ENCODE data around the gene KRT86. TPM values are rescaled to one million over a fixed set of nuclear protein-coding genes. Genes with fewer than 3 reads are reported as not detected.

The KRT86 gene
- polyA plus RNA-seq, 2 of the 4 experiments (the other 2 are of a cell fraction) = 23.5 to 378 TPM

DNA sequence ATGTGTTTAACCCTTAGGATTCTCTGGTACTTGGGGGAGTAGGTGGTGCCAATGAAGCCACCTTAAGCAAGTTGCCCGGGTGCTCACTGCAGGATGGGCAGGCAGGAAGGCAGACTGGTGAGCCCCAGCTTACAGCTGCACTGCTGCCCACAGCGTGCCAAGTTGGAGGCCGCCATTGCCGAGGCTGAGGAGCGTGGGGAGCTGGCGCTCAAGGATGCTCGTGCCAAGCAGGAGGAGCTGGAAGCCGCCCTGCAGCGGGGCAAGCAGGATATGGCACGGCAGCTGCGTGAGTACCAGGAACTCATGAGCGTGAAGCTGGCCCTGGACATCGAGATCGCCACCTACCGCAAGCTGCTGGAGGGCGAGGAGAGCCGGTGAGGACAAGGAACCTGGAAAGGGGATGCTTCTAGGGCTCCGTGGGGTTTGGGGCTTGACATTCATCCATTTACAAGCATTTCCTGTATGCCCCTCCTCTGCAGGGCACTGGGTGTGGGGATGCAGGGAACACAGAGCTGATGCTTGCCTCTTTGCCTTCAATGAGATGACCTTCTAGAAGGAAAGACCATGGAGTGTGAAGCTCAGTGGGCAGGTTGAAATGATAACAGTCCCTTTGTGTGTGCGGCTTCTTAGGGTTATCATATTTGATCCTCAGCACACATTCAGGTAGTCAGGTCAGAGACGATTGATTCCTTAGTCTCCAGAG lies 29.0 kb upstream of the KRT86 start:
- TF ChIP-seq FOSB (CRISPR knock-in tag; IDR thresholded peaks at IDR 0.05) (peak; percentile 95), ZFP36 (IDR thresholded peaks at IDR 0.05; ENCODE audit: borderline replicate concordance, partially characterized antibody) (no peak), HDAC2 (IDR thresholded peaks at IDR 0.05) (no peak), HOXB5 (CRISPR knock-in tag; IDR thresholded peaks at IDR 0.05) (peak; percentile 69; the same call in 1 of the 2 replicates), FOXS1 (CRISPR knock-in tag; IDR thresholded peaks at IDR 0.05) (no peak), POLR2AphosphoS2 (conservative IDR thresholded peaks at IDR 0.05; ENCODE audit: low read length) (peak; percentile 97), RARB (CRISPR knock-in tag; IDR thresholded peaks at IDR 0.05) (peak; percentile 89), FOSL2 (IDR thresholded peaks at IDR 0.05) (no peak), FOSL2 (CRISPR knock-in tag; IDR thresholded peaks at IDR 0.05) (peak; percentile 22; the same call in 1 of the 2 replicates), JUN (IDR thresholded peaks at IDR 0.05) (peak in 1 of 2 experiments; percentile 82; a peak in 3 of 5 replicates), HOXB13 (CRISPR knock-in tag; IDR thresholded peaks at IDR 0.05; ENCODE audit: low read depth) (peak; percentile 51; the same call in 1 of the 2 replicates), HOXA7 (CRISPR knock-in tag; IDR thresholded peaks at IDR 0.05) (peak; percentile 98), TFCP2L1 (CRISPR knock-in tag; IDR thresholded peaks at IDR 0.05) (peak; percentile 94), MAZ (IDR thresholded peaks at IDR 0.05; ENCODE audit: borderline replicate concordance, low read depth, low read length) (no peak), EHF (CRISPR knock-in tag; IDR thresholded peaks at IDR 0.05) (0 out of 2 replicates have a peak, but pooled peaks have one; percentile 7), GATA3 (IDR thresholded peaks at IDR 0.05; ENCODE audit: borderline replicate concordance) (no peak), KDM1A (IDR thresholded peaks at IDR 0.05; ENCODE audit: low read depth) (no peak), TP53 (CRISPR knock-in tag; IDR thresholded peaks at IDR 0.05) (peak; percentile 98)
- TF ChIP-seq, protein P1, sequence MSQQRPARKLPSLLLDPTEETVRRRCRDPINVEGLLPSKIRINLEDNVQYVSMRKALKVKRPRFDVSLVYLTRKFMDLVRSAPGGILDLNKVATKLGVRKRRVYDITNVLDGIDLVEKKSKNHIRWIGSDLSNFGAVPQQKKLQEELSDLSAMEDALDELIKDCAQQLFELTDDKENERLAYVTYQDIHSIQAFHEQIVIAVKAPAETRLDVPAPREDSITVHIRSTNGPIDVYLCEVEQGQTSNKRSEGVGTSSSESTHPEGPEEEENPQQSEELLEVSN (IDR thresholded peaks at IDR 0.05; ENCODE audit: borderline replicate concordance, low read depth) = 0 out of 2 replicates have a peak, but pooled peaks have one; percentile 48
- TF ChIP-seq, protein P2, sequence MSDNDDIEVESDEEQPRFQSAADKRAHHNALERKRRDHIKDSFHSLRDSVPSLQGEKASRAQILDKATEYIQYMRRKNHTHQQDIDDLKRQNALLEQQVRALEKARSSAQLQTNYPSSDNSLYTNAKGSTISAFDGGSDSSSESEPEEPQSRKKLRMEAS (IDR thresholded peaks at IDR 0.05) = peak; percentile 72
- TF ChIP-seq, protein P3, sequence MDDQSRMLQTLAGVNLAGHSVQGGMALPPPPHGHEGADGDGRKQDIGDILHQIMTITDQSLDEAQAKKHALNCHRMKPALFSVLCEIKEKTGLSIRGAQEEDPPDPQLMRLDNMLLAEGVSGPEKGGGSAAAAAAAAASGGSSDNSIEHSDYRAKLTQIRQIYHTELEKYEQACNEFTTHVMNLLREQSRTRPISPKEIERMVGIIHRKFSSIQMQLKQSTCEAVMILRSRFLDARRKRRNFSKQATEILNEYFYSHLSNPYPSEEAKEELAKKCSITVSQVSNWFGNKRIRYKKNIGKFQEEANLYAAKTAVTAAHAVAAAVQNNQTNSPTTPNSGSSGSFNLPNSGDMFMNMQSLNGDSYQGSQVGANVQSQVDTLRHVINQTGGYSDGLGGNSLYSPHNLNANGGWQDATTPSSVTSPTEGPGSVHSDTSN (IDR thresholded peaks at IDR 0.05) = peak; percentile 73
- TF ChIP-seq, protein P4, sequence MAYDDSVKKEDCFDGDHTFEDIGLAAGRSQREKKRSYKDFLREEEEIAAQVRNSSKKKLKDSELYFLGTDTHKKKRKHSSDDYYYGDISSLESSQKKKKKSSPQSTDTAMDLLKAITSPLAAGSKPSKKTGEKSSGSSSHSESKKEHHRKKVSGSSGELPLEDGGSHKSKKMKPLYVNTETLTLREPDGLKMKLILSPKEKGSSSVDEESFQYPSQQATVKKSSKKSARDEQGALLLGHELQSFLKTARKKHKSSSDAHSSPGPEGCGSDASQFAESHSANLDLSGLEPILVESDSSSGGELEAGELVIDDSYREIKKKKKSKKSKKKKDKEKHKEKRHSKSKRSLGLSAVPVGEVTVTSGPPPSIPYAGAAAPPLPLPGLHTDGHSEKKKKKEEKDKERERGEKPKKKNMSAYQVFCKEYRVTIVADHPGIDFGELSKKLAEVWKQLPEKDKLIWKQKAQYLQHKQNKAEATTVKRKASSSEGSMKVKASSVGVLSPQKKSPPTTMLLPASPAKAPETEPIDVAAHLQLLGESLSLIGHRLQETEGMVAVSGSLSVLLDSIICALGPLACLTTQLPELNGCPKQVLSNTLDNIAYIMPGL (CRISPR knock-in tag; IDR thresholded peaks at IDR 0.05; ENCODE audit: borderline replicate concordance) = peak; percentile 85; the same call in 1 of the 2 replicates
- TF ChIP-seq, protein P5, sequence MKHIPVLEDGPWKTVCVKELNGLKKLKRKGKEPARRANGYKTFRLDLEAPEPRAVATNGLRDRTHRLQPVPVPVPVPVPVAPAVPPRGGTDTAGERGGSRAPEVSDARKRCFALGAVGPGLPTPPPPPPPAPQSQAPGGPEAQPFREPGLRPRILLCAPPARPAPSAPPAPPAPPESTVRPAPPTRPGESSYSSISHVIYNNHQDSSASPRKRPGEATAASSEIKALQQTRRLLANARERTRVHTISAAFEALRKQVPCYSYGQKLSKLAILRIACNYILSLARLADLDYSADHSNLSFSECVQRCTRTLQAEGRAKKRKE (CRISPR knock-in tag; IDR thresholded peaks at IDR 0.05; ENCODE audit: low read depth) = peak; percentile 19; the same call in 1 of the 2 replicates
- ATAC-seq (no peak), DNase-seq (ENCODE audit: low read depth in 1 of 2, low spot score in 1 of 2) (peak in 1 of 2 experiments; percentile 77), FAIRE-seq (no peak)
- ChIA-PET CTCF (interaction anchor here (1.1 to 14.8 kb wide), 20 partner anchors 8 to 639 kb away, joined by 3 to 321 read pairs (median 12); partner anchors contain the start of genes KRT7, KRT80 and KRT86), POLR2A (interaction anchor here (0.9 to 18.5 kb wide), 9 partner anchors 12 to 635 kb away, joined by 3 to 383 read pairs (median 5); partner anchors contain the start of genes KRT7, KRT80 and KRT86)
- Histone ChIP-seq H3K4me3 (peak overlapping the region; percentile 13; the same call in 1 of the 3 replicates), H3K4me1 (peaks cover 100% of the 10 kb centered on the region), H3K9me3 (no peaks in the 10 kb centered on the region), H3K4me2 (peak overlapping the region; percentile 99), H3K27ac (peak overlapping the region; percentile 92 to 97)
- WGBS (ENCODE audit: missing lambda C conversion rate) = 31% methylated on average over 14 of the region's 20 CpGs
